ENCODE data around the gene PIM1.
A peak's percentile ranks its signal among the peaks of the same experiment; 100 is the strongest.
"Not testable (repeated sequence)": the region's sequence is repeated elsewhere in the genome, so short reads cannot be mapped to it uniquely, and the experiment has no call there.

PIM1 gene

GRCh38 chr6:37170273-37171200, 585 bp downstream of the PIM1 start:
- DNase-seq (ENCODE audit: insufficient read length, low spot score), result no peak
- FAIRE-seq, result no peak

DNA sequence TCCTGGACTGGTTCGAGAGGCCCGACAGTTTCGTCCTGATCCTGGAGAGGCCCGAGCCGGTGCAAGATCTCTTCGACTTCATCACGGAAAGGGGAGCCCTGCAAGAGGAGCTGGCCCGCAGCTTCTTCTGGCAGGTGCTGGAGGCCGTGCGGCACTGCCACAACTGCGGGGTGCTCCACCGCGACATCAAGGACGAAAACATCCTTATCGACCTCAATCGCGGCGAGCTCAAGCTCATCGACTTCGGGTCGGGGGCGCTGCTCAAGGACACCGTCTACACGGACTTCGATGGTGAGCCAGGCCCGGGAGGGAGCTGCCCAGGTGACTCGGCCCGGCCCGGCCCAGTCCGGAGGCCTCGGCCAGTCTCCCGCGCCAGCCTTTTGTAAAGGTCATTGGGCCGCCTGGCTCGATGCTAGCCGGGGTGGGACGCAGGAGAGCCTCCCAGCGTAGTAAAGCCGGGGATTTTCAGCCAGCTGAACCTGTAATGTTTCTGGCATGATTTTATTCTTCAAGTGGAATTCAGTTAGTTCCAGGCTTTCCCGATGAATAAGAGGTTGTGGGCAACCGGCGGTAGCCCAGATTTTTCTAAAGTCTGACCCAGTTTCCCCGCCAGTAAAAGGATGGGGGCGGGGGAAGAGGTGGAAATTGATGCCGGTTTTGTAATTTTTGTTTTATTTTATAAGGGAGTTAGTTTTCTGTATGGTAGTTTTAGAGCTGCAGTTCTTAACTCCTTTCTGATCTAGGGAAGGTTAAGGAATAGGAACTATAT, 1.4 kb downstream of the PIM1 start:
- DNase-seq (ENCODE audit: insufficient read length, low spot score) (no peak), FAIRE-seq (no peak)

DNA sequence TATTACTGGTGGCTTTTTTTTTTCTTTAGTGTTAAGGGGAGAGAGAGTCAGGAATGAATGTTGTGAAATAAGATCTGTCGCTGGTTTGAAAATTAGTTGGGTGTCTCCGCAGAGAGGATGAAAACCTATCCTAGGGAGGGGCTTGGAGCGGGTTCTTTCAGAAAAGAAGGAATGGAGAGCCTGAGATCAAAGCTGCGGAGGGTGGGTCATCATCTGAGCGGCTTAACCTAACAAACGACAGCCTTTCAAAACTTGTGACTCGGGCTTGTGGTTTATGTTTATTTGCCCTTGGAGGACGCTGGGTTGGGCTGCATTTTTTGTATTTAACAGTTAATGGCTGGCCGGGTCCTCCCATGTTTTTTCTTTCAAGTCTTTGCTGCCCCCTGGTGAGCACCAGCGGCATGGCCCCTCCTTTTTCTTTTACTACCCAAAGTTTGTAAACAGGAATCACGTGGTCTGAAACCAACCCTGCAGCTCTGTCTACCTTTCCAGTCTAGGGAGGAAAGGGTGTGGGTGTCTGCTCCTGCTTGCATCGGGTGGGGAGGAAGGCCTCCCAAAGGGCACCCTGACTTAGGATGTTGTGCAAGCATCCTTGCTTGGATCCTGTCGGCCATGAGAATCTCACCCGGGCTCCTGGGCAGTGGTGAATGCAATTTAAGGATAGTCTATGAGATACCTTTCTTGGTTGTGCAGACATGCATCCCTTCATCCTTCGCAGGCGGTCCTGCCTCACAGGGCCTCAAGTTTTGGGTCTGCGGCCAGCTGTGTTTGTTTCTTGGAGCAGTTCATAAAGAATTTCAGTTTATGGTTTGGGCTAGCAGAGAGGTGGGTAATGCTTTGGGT, 2.2 kb downstream of the PIM1 start:
- FAIRE-seq, result no peak
- DNase-seq (ENCODE audit: insufficient read length, low spot score), result peak; percentile 81

- FAIRE-seq (no peak), DNase-seq (ENCODE audit: insufficient read length, low spot score) (no peak)
Measured at GRCh38 chr6:37172912-37173492, 3.0 kb downstream of the PIM1 start.

DNA sequence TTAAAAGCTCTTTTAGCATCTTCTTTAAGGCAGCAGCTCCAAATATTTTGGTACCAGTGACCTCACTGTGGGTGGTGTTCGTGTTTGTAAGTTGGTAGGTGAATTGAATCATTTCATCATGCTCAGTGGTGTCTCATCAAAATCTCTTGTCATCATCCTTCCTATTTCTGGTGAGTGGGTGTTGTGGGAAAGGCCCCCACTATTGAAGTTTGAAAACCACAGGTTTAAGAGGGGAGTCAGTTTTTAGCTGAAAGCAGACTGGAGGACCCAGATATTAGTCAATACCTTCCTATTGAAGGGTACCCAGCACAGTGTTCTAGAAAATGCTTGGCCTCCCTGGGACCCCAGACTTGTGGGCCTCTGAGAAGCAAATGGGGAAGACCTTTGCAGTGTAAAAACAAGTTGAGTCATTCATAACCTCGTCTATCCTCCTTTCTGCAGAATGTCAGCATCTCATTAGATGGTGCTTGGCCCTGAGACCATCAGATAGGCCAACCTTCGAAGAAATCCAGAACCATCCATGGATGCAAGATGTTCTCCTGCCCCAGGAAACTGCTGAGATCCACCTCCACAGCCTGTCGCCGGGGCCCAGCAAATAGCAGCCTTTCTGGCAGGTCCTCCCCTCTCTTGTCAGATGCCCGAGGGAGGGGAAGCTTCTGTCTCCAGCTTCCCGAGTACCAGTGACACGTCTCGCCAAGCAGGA, 3.7 kb downstream of the PIM1 start:
- FAIRE-seq (no peak), DNase-seq (ENCODE audit: insufficient read length, low spot score) (no peak)

GRCh38 chr6:37174196-37174514, 4.2 kb downstream of the PIM1 start:
- no peak for DNase-seq (ENCODE audit: insufficient read length, low spot score)
- no peak for FAIRE-seq

DNA sequence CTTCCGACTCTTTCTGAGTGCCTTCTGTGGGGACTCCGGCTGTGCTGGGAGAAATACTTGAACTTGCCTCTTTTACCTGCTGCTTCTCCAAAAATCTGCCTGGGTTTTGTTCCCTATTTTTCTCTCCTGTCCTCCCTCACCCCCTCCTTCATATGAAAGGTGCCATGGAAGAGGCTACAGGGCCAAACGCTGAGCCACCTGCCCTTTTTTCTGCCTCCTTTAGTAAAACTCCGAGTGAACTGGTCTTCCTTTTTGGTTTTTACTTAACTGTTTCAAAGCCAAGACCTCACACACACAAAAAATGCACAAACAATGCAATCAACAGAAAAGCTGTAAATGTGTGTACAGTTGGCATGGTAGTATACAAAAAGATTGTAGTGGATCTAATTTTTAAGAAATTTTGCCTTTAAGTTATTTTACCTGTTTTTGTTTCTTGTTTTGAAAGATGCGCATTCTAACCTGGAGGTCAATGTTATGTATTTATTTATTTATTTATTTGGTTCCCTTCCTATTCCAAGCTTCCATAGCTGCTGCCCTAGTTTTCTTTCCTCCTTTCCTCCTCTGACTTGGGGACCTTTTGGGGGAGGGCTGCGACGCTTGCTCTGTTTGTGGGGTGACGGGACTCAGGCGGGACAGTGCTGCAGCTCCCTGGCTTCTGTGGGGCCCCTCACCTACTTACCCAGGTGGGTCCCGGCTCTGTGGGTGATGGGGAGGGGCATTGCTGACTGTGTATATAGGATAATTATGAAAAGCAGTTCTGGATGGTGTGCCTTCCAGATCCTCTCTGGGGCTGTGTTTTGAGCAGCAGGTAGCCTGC, 4.8 kb downstream of the PIM1 start:
- FAIRE-seq, result no peak

GRCh38 chr6:37175332-37176267, 5.6 kb downstream of the PIM1 start:
- no peak for FAIRE-seq
- DNase-seq (ENCODE audit: insufficient read length, low spot score), result no peak

More for the DNA sequence above, 4.8 kb downstream of the PIM1 start:
- DNase-seq (ENCODE audit: insufficient read length, low spot score), result no peak

- FAIRE-seq, result no peak
- no peak for DNase-seq (ENCODE audit: insufficient read length, low spot score)
Measured at GRCh38 chr6:37176268-37177076, 6.5 kb downstream of the PIM1 start.

DNA sequence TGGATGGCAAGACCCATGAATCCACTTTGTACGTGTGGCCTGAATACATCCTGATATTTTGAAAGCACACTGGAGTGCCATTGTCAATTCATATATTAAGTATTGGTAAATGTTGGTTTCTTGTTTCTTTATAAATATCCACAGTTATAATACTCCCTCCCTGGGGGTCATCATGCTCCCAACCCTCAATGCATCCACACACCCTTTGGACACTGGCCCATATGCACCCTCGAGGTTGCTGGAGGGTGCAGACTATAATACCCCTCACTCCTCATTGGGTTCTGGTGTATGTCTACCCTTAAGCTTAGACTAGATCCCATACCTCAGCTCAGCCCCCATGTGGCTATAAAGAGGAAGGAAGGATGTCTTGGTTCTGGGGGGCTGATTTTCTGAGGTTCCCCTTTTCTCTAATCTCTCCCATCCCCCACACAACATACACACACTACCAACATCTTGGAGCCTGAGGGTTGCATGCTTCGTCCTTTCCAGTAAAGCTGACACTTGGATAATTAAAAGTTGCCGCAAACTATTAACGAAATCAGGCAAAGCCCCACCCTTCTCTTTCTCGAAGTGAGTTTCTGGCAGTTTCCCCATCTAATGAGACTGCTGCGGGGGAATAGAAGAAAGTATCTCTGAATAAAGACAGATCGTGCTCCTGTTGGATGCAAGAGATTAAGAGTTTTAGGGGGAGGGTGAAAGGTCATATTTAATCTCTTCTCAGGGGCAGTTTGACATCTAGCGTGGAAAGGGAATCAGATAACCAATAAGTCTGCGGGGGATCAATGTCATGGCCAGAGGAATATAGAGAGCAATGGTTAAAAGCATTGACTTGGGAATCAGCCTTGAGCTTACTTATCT, 7.4 kb downstream of the PIM1 start:
- DNase-seq (ENCODE audit: insufficient read length, low spot score) (no peak), FAIRE-seq (no peak)

- FAIRE-seq (no peak), DNase-seq (ENCODE audit: insufficient read length, low spot score) (no peak)
Measured at GRCh38 chr6:37177935-37178517, 8.1 kb downstream of the PIM1 start.

DNA sequence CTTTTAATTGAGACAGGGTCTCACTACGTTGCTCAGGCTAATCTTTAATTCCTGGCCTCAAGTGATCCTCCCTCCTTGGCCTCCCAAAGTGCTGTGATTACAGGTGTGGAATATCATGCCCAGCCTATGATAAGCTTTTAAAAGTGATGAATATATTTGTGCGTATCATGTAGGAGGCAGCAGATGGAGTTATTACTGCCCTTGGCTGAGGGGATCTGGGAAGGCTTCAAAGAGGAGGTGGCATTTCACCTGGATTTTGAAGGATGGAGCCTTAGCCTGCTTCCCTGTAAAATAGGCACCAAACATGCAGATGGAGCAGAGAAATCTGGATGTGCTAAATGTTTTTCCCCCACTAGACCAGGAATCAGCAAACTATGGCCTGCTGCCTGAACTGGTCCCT, 10.1 kb downstream of the PIM1 start:
- no peak for DNase-seq (ENCODE audit: insufficient read length, low spot score)
- no peak for FAIRE-seq

DNA sequence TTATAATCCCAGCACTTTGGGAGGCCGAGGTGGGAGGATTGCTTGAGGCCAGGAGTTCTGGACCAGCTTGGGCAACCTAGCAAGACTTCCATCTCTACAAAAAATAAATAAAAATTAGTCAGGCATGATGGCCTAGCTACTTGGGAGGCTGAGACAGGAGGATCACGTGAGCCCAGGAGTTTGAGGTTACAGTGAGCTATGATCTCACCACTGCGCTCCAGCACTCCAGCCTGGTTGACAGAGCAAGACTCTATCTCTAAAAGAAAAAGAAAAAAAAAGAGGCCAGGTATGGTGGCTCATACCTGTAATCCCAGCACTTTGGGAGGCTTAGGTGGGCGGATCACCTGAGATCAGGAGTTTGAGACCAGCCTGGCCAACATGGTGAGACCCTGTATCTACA, 10.7 kb downstream of the PIM1 start:
- FAIRE-seq, result not testable (repeated sequence)

GRCh38 chr6:37182736-37183590, 13.0 kb downstream of the PIM1 start:
- FAIRE-seq, result no peak
- DNase-seq (ENCODE audit: insufficient read length, low spot score), result no peak

More for the DNA sequence above, 10.7 kb downstream of the PIM1 start:
- not testable (repeated sequence) for DNase-seq (ENCODE audit: insufficient read length, low spot score)
